ENCODE data around the gene CFAP97D2.
"Not testable (repeated sequence)": the region's sequence is repeated elsewhere in the genome, so short reads cannot be mapped to it uniquely, and the experiment has no call there.

- not testable (repeated sequence) for TF ChIP-seq CTCF (IDR thresholded peaks at IDR 0.05; ENCODE audit: low read depth, low read length, poor library complexity, severe bottlenecking); EZH2phosphoT487 (IDR thresholded peaks at IDR 0.05; ENCODE audit: borderline replicate concordance, low read length)
Measured at GRCh38 chr13:114264313-114264712, 85.3 kb downstream of the CFAP97D2 start.

All from DOHH2 (cell line).